Measurements from ENCODE around the gene S100A7. TPM values are rescaled to one million over a fixed set of nuclear protein-coding genes. Genes with fewer than 3 reads are reported as not detected.

The S100A7 gene
- not detected in 2 replicates for total RNA-seq (2022)
- not detected for Bru-seq, nascent RNA
- not detected for BruChase-seq, experiment 1, labeled RNA remaining after a 2-hour chase
- not detected for BruChase-seq, experiment 2, labeled RNA remaining after a 6-hour chase
- long read RNA-seq, result 0 reads

DNA sequence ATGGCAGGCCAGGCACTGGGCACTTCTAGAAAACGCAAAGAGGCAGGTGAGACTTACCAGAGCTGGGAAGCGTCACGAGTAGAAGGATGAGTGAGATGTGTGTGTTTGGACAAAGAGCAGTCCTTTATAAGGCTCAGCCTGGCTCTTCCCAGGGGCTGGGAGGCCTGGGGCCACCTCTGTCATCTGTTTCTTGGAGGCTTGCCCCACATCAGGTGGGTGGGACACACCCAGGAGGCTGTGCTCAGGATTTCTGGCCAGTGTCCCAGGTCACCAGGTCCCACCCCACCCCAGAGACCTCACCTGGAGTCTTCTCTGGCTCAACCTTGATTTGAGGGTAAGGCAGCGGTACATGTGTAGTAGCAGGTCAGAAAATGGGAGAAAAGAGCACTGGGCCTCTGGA is at the start of gene S100A7:
S100A7 (minus strand) TSS at position 101 of the 400 bp plus-strand sequence. CDS start 1,638 bp downstream, outside the sequence.
- H3K27me3 ChIP-seq (replicated peaks; ENCODE audit: control insufficient read depth, insufficient read depth, low read length), result no peaks in the 10 kb centered on the region; the same call in 1 of the 2 replicates
- Mint-ChIP-seq H3K27ac (ENCODE audit: unreplicated experiment) (no peak within 1 kb of the TSS), H3K27me3 (ENCODE audit: insufficient read depth, unreplicated experiment) (peaks cover 23% of the 10 kb centered on the region), H3K4me1 (ENCODE audit: low read depth, unreplicated experiment) (no peaks in the 10 kb centered on the region), H3K36me3 (ENCODE audit: insufficient read depth, unreplicated experiment) (no peaks in the 10 kb centered on the region), H3K9me3 (ENCODE audit: unreplicated experiment) (no peaks in the 10 kb centered on the region), H3K4me3 (ENCODE audit: unreplicated experiment) (no peak within 1 kb of the TSS)
- H3K4me3 ChIP-seq (ENCODE audit: low read depth, low read length), result no peak within 1 kb of the TSS
- POLR2A ChIA-PET, result no interaction called here
- H3K4me1 ChIP-seq, result no peaks in the 10 kb centered on the region
- intact Hi-C loops (cut with micrococcal nuclease; ENCODE audit: unreplicated experiment), result no loop called here
- no peaks in the 10 kb centered on the region for H3K9me3 ChIP-seq
- no peaks in the 10 kb centered on the region for H3K36me3 ChIP-seq (ENCODE audit: control insufficient read depth, insufficient read depth, low read length)
- BruUV-seq (replicated peaks), result no TSS peak
- no peak for DNase-seq
- TF ChIP-seq, protein P1, sequence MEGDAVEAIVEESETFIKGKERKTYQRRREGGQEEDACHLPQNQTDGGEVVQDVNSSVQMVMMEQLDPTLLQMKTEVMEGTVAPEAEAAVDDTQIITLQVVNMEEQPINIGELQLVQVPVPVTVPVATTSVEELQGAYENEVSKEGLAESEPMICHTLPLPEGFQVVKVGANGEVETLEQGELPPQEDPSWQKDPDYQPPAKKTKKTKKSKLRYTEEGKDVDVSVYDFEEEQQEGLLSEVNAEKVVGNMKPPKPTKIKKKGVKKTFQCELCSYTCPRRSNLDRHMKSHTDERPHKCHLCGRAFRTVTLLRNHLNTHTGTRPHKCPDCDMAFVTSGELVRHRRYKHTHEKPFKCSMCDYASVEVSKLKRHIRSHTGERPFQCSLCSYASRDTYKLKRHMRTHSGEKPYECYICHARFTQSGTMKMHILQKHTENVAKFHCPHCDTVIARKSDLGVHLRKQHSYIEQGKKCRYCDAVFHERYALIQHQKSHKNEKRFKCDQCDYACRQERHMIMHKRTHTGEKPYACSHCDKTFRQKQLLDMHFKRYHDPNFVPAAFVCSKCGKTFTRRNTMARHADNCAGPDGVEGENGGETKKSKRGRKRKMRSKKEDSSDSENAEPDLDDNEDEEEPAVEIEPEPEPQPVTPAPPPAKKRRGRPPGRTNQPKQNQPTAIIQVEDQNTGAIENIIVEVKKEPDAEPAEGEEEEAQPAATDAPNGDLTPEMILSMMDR (IDR thresholded peaks at IDR 0.05; ENCODE audit: insufficient read depth in 1 of 2, low read depth in 1 of 2, low read length in 1 of 2, severe bottlenecking in 1 of 2, unreplicated experiment in 1 of 2), result no peak
- CTCF ChIA-PET, result no interaction called here

DNA sequence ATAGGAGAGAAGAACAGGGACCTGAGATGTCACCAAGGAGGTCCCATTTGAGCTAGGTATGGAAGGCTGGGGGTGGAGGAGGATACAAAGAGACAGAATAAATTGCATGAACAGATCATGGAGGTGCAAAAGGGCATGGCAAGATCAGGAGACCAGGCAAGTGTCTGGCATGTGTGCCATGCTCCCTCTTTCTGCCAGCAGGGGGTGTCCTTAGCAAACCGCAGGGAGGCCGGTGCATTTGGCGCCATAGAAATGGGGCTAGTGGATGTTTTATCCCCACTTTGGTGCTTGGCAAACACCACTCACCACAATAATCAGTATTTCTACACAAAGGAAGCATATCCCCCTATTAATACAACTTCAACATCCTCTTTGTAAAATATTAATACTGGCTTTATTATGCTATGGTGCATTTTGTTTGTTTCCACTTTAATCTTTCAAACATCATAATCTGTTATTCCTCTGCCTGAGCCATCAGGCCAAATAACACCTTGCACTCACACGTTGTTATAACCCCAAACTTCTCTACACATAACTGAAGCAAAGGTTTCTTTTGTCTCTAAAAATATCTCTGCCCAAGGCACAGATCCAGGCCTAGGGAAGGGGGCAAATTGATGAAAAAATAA is 49.4 kb upstream of the S100A7 start:
- Mint-ChIP-seq H3K27me3 (ENCODE audit: insufficient read depth, unreplicated experiment) (no peaks in the 10 kb centered on the region), H3K9me3 (ENCODE audit: unreplicated experiment) (no peaks in the 10 kb centered on the region), H3K36me3 (ENCODE audit: insufficient read depth, unreplicated experiment) (no peaks in the 10 kb centered on the region), H3K4me3 (ENCODE audit: unreplicated experiment) (no peak overlapping the region), H3K4me1 (ENCODE audit: low read depth, unreplicated experiment) (peaks cover 45% of the 10 kb centered on the region), H3K27ac (ENCODE audit: unreplicated experiment) (no peak overlapping the region)
- CTCF ChIA-PET, result interaction anchor here (0.8 to 2.4 kb wide), 7 partner anchors 11 to 124 kb away, joined by 5 to 22 read pairs (median 9); partner anchors contain the start of genes CHTOP, S100A14 and S100A16
- peak in 1 of 2 experiments; percentile 69 for DNase-seq
- POLR2A ChIA-PET, result no interaction called here
- Histone ChIP-seq H3K36me3 (ENCODE audit: control insufficient read depth, insufficient read depth, low read length) (no peaks in the 10 kb centered on the region), H3K27me3 (replicated peaks; ENCODE audit: control insufficient read depth, insufficient read depth, low read length) (no peaks in the 10 kb centered on the region), H3K4me3 (ENCODE audit: low read depth, low read length) (no peak overlapping the region), H3K4me1 (peaks cover 36% of the 10 kb centered on the region), H3K9me3 (no peaks in the 10 kb centered on the region)
- no TSS peak for BruUV-seq (replicated peaks)
- TF ChIP-seq, protein P1 (IDR thresholded peaks at IDR 0.05; ENCODE audit: insufficient read depth in 1 of 2, low read depth in 1 of 2, low read length in 1 of 2, severe bottlenecking in 1 of 2, unreplicated experiment in 1 of 2), result peak; percentile 65 to 67
- intact Hi-C loops (cut with micrococcal nuclease; ENCODE audit: unreplicated experiment), result loop anchor here (10.0 kb wide), 1 partner anchor 265 kb away; the partner anchor contains the start of gene SLC27A3

DNA sequence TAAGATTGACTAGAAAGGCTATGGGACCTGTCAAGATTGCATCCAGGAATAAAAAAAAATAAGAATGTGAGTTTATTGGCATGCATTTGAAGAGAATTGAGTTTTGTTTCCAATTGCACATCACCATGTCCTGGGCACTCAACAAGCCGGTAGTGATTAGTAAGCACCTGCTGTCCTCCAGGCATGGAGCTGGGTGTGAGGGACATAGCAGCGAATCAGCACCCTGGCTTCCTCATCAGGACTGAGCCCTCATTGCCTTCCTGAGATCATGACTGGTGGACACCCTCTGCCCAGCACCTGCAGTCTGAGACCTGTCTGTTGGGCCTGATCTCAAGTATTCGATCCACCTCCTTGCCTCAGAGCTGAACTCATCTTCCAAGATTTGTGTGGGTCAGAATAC is 48.6 kb upstream of the S100A7 start:
- H3K27me3 Mint-ChIP-seq (ENCODE audit: insufficient read depth, unreplicated experiment), result no peaks in the 10 kb centered on the region
- no peaks in the 10 kb centered on the region for H3K9me3 Mint-ChIP-seq (ENCODE audit: unreplicated experiment)
- TF ChIP-seq, protein P1 (IDR thresholded peaks at IDR 0.05; ENCODE audit: insufficient read depth in 1 of 2, low read depth in 1 of 2, low read length in 1 of 2, severe bottlenecking in 1 of 2, unreplicated experiment in 1 of 2), result no peak
- H3K4me3 ChIP-seq (ENCODE audit: low read depth, low read length), result no peak overlapping the region
- no TSS peak for BruUV-seq (replicated peaks)
- peaks cover 44% of the 10 kb centered on the region for H3K4me1 Mint-ChIP-seq (ENCODE audit: low read depth, unreplicated experiment)
- DNase-seq, result no peak
- no peaks in the 10 kb centered on the region for H3K36me3 Mint-ChIP-seq (ENCODE audit: insufficient read depth, unreplicated experiment)
- ChIA-PET CTCF (interaction anchor here (0.9 to 2.2 kb wide), 3 partner anchors 11 to 125 kb away, joined by 3 to 22 read pairs (median 4); partner anchors contain the start of gene CHTOP), POLR2A (no interaction called here)
- intact Hi-C loops (cut with micrococcal nuclease; ENCODE audit: unreplicated experiment), result no loop called here
- no peak overlapping the region for H3K4me3 Mint-ChIP-seq (ENCODE audit: unreplicated experiment)
- H3K9me3 ChIP-seq, result no peaks in the 10 kb centered on the region
- no peaks in the 10 kb centered on the region for H3K36me3 ChIP-seq (ENCODE audit: control insufficient read depth, insufficient read depth, low read length)
- peaks cover 36% of the 10 kb centered on the region for H3K4me1 ChIP-seq
- no peak overlapping the region for H3K27ac Mint-ChIP-seq (ENCODE audit: unreplicated experiment)
- no peaks in the 10 kb centered on the region for H3K27me3 ChIP-seq (replicated peaks; ENCODE audit: control insufficient read depth, insufficient read depth, low read length)

Data from Caco-2 (cell line).